ENCODE results near the gene TIGD4. TPM values are rescaled to one million over a fixed set of nuclear protein-coding genes. Genes with fewer than 3 reads are reported as not detected.

Gene TIGD4
- polyA plus RNA-seq (ENCODE audit: insufficient read length in 3 of 3) = 1 to 10 TPM; 1.8 to 2.1 (median 2.0) TPM

DNA sequence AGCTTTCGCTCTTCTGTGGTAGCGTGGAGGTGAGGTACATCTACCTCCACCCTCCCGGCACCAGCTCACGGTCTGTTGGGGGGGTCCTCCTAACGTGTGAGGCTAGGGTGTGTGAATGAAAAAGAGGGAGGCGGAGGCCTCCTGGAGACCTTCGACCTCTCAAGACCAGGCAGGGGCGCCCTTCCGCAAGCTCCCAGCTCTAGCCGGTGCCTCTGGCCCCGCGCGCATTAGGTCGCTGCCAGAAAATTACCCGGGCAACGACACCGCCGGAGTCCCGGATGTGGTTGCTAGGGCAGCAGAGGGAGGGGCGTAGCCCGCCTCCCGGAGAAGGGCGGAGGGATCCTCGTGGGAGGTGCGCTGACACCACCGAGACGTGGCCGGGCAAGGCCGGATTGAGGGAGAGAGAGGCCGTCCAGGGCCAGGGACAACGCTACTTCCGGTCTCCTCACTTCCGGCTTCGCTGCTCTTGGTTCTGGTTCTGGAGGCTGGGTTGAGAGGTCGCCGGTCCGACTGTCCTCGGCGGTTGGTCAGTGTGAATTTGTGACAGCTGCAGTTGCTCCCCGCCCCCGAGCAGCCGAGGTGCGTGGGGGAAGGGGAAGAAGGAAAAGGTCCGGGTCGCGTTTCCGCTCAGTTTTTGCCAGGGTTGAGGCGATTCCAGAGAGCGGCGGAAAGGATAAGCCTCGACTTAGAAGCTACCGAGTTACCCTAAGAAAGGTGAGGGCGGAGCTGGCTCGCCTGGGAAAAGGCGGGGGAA is at the start of gene TIGD4, which contains the start of gene ARFIP1:
TSS of gene TIGD4 (minus strand) at position 218 of the 754 bp plus-strand sequence. CDS start 8,726 bp downstream, outside the sequence.
TSS of gene ARFIP1 (plus strand) at position 442 of the 754 bp plus-strand sequence. CDS start 49,680 bp downstream, outside the sequence.
- DNase-seq (ENCODE audit: low read depth in 3 of 3, low spot score in 2 of 3) = peak; percentile 89 to 92 (median 90)

DNA sequence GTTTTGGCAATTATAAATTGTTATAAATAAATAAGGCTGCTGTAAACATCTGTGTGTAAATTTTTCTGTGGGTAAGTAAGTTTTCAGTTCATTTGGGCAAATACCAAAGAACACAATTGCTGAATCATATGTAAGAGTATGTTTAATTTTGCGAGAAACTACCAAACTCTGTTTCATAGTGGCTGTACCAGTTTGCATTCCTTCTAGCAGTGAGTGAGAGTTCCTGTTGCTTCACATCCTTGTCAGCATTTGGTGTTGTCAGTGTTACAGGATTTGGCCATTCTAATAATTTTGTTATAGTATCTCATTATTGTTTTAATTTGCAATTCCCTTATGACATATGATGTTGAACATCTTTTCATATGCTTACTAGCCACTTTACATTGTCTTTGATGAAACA is 48.6 kb upstream of the TIGD4 start:
- no peak for DNase-seq (ENCODE audit: low read depth in 3 of 3, low spot score in 2 of 3)

DNA sequence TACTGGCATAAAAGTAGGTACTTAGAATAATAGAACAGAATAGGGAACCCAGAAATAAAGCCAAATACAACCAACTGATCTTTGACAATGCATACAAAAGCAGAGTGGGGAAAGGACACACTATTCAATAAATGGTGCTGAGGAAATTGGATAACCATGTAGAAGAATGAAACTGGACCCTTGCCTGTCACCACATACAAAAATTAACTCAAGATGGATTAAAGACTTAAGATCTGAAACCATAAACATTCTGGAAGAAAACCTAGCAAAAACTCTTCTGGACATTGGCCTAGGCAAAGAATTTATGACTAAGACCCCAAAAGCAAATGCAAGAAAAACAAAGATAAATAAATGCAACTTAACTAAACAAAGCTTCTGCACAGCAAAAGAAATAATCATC is 45.8 kb upstream of the TIGD4 start:
- DNase-seq (ENCODE audit: low read depth in 3 of 3, low spot score in 2 of 3) = no peak

DNA sequence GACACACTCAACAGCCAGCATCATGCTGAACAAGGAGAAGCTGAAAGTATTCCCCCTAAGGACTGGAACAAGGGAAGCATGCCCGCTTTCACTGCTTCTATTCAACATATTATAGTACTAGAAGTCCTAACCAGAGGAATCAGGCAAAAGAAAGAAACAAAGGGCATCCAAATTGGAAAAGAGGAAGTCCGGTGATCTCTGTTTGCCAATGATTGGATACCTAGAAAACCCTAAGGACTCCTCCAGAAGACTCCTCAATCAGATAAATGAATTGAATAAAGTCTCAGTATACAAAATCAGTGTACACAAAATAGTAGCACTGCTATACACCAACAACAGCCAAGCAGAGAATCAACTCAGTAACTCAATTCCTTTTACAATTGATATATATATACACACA is 45.0 kb upstream of the TIGD4 start:
- DNase-seq (ENCODE audit: low read depth in 3 of 3, low spot score in 2 of 3) = no peak

DNA sequence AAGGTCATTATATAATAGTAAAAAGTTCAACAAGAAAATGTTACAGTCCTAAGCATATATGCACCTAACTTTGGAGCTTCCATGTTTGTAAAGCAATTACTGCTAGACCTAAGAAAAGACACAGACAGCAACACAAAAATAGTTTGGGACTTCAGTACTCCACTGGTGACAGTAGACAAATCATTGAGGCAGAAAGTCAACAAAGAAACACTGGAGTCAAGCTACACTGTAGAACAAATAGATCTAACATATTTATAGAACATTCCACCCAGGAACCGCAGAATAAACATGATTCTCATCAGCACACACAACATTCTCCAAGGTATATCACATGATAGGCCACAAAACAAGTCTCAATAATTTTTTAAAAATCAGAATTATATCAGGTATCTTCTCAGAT is 42.8 kb upstream of the TIGD4 start:
- no peak for DNase-seq (ENCODE audit: low read depth in 3 of 3, low spot score in 2 of 3)

DNA sequence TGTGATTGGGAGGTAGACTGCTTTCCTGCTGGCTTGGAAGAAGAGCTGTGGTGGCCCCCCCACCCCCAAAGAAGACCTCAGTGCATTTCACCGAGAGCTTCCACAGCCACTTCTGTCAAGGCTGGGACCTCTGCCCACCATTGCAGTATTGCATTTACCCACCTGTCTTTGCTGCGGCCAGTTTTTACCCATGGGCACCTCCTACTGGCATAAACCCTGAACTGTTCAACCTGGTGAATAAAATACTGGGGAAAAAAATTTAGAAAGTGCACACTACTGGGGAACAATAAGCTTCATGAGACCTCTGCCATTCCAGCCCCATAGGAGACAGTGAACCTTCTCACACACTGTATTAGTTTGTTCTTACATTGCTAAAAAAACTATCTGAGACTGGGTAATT is 40.5 kb upstream of the TIGD4 start:
- no peak for DNase-seq (ENCODE audit: low read depth in 3 of 3, low spot score in 2 of 3)

DNA sequence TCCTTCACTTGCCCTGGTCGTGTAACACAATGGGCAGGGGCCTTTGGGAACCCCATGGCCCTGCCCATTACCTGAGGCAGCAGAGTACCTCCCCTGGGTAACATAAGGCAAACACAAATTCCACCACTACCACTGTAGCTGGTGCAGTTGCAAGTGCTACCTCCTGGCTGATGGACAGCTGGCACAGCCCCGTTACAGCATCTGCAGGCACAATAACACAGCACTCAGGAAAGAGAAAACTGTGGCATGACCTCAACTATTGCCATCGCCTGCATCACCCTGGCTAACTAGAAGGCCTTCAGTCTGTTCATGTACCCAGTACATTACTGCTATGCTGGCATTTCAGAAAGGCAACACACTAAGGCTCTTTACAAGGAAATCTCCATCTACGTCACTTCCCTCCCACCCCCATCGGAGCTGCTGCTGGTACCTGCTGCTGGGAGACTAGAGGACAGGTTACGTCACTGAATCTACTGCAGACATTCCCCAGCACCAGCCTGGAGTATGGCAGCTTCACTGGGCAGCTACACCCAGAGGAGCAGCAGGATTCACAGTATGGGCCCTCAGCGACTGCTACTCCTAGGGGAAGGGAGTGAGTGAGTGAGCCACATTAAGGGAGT is 39.6 kb upstream of the TIGD4 start:
- DNase-seq (ENCODE audit: low read depth in 3 of 3, low spot score in 2 of 3) = no peak

DNA sequence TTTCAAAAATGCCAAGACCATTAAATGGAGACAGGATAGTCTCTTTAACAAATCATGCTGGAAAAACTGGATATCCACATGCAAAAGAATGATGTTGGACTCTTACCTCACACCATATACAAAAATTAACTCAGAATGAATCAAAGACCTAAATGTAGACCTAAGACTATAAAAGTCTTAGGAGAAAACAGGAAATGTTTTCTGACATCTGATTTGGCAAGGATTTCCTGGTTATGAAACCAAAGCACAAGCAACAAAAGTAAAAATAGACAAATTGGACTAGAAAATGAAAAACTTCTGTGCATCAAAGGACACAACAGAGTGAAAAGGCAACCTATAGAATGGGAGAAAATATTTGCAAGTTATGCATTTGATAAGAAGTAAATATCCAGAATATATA is 37.8 kb upstream of the TIGD4 start:
- DNase-seq (ENCODE audit: low read depth in 3 of 3, low spot score in 2 of 3) = no peak

DNA sequence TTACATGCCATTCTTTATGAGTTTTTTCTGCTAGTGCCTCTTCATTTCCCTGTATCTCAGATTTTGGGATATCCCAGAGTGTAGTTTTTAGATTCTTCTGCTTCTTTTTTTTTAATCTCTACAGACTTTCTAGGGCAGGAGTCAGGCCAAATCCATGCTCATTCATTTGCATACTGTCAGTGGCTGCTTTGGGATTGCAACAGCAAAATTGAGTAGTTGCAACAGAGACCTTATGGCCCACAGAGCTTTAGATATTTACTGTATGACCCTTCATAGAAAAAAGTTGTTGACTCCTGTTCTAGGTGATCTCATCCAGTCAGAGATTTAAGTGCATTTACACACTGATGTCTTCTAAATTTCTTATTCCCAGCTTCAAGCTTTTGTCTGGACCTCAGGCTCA is 35.5 kb upstream of the TIGD4 start:
- no peak for DNase-seq (ENCODE audit: low read depth in 3 of 3, low spot score in 2 of 3)

DNA sequence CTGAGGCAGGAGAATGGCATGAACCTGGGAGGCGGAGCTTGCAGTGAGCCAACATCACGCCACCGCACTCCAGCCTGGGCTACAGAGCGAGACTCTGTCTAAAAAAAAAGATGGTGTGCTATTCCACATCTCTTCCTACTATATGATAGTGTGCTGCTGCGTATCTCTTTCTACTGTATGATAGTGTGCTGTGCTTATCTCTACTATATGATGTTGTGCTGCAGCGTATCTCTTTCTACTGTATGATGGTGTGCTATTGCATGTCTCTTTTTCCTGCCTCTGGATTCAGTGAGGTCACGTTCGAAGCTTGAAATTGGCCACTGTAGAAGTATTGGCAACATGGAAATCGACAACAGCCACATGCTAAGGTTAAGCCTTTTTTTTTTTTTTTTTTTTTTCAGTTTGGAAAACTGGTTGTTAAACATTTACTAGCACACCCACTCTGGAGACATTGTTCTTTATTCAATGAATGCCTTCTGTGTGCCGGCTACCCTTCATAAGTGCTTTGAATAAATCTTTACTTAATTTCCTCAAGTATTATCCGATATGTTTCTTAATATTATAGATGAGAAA is 31.3 kb upstream of the TIGD4 start:
- peak in 1 of 3 donors; percentile 8 for DNase-seq (ENCODE audit: low read depth in 3 of 3, low spot score in 2 of 3)

DNA sequence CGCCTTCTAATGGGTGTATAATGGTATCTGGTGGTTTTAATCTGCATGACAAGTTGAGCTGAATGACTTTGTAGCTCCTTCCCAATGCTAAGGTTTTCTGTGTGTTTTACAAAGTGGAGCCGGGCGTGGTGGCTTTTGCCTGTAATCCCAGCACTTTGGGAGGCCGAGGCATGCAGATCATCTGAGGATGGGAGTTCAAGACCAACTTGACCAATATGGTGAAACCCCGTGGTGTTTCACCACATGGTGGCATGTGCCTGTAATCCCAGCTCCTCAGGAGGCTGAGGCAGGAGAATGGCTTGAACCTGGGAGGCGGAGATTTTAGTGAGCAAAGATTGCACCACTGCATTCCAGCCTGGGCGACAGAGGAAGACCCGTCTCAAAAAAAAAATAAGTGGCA is 29.1 kb upstream of the TIGD4 start:
- DNase-seq (ENCODE audit: low read depth in 3 of 3, low spot score in 2 of 3) = no peak

DNA sequence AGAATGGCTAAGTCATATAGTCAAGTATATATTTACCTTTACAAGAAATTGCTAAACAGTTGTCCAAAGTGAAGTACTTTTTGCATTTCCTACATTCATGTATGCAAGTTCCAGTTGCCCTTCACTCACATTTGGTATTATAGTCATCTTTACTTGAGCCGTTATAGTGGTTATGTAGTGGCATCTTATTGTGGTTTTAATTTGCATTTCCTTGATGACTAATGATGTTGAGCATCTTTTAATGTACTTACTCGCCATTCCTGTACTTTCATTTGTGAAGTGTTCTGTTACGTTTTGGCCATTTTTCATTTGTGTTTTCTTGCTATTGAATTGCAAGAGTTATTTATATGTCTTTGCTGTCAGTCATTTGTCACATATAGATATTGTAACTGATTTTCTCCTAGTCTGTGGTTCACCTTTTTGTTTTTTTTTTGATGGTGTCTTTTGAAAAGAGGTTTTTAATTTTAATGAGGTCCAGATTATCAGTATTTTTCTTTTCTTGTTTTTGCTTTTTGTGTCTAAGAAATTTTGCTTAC is 27.8 kb upstream of the TIGD4 start:
- DNase-seq (ENCODE audit: low read depth in 3 of 3, low spot score in 2 of 3) = no peak

DNA sequence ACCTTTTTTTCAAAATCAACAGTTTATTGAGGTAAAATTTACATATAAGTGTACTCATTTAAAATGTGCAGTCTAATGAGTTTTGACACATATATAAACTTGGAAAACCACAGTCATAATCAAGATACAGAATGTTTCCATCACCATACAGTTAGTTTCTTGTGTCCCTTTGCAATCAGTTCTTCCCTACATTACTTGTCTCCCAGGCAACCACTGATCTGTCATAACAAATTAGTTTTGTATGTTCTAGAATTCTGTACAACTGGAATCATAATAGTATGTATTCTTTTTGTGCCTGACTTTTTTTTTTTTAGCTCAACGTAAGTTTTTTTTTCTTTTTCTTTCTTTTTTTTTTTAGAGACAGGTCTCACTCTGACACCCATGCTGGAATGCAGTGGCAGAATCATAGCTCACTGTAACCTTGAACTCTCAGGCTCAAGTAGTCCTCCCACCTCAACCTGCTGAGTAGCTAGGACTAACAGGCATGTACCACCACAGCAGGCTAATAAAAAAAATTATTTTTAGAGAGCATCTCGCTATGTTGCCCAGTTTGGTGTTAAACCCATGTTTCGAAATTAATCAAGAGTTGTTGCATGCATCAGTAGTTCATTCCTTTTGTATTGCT is 27.1 kb upstream of the TIGD4 start:
- DNase-seq (ENCODE audit: low read depth in 3 of 3, low spot score in 2 of 3) = no peak

DNA sequence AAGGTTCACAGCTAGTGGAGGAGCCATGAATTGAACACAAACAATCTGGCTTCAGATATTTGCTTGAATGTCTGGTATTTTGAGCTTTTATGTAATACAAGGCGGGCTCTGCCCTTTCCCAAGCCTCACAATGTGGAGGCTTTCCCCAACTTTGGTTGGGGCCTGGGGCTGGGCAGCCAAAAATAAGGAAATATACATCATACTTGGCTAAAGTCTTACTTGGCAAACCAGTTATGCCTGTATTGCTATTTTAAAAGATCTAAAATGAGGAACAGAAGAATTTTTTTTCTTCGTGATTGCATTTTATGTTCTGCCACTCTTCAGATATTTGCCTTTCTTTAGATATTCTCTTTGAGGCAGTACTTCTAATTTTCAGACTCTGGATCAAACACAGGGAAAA is 26.3 kb upstream of the TIGD4 start:
- DNase-seq (ENCODE audit: low read depth in 3 of 3, low spot score in 2 of 3) = peak in 1 of 3 donors; percentile 7

DNA sequence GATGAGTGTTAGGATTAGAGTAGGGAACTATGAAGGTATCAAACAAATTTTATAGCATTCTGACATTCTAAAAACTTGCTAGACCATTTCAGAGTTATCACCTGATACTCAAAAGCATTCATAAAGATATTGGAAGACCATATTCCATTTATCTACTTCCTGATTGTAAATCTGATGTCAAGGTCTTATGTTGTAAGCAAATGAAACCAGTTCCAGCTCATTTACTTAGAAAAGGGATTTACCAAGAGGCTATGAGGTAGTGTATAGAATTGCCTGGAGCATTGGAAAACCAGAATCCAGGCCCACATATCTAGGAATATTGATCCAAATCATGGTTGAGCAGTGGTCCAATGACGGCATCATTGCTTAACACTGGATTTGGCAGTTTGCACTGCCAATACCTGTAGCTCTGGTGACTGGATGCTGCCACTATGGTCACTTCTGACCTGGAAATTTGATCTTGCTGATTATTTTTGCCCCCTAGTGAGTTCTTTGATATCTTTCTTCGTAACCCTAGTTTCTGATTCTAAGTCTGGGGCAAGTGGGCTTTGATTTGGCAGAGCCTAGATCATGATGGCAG is 25.6 kb upstream of the TIGD4 start:
- DNase-seq (ENCODE audit: low read depth in 3 of 3, low spot score in 2 of 3) = no peak

DNA sequence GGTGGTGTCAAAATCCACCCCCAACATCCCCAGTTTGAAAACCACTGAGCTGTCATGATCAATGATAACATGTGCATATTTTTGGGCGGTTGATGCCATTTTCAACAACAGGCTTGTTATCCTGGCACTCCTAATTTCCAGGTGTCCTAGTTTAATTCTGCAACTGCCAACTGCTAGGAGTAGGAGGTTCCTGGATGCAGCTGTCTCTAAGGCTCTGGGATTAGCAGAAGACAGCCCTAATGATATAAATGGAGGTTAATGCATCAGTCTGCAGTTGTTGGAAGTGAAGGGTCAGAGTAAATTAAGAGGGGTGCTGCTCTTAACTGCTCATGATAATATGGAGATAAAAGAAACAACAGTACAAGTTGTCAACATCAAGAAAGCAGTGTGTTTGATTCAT is 24.0 kb upstream of the TIGD4 start:
- DNase-seq (ENCODE audit: low read depth in 3 of 3, low spot score in 2 of 3) = no peak

DNA sequence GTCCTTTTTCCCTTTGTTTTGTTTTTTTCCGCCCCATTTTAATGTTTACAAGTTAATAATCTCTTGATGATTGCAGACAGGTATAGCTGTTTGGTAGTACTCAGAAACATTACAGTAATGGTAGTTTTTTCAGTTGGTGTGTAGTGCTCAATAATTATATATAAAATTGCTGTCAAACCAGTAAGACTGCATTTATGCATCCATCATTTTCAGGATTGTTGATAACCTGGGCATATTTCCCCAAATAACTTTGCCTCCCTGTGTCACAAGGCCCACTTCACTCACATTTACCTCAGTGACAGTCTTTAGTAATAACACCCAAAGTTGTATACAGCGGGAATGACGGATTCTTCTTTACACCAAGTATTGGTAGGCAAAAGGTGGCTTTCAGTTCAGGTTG is 16.4 kb upstream of the TIGD4 start:
- DNase-seq (ENCODE audit: low read depth in 3 of 3, low spot score in 2 of 3) = no peak

DNA sequence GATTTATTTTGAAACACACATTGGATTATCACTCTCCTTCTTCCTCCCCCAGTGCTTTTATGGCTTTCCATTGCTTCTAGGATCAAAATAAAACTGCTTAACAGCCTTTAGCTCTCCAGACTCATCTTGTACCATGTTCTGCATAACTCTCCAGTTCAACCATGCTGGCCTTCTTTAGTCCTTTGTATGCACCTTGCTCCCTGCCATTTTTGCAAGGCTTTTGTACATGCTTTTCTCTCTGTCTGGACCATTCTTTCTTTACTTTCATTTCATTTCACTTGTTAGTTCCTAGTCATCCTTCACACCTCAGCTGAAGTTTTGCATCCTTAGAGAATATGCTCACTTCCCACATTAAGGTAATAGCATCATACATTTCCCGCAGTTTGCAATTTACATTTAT is 7.1 kb upstream of the TIGD4 start:
- DNase-seq (ENCODE audit: low read depth in 3 of 3, low spot score in 2 of 3) = no peak

DNA sequence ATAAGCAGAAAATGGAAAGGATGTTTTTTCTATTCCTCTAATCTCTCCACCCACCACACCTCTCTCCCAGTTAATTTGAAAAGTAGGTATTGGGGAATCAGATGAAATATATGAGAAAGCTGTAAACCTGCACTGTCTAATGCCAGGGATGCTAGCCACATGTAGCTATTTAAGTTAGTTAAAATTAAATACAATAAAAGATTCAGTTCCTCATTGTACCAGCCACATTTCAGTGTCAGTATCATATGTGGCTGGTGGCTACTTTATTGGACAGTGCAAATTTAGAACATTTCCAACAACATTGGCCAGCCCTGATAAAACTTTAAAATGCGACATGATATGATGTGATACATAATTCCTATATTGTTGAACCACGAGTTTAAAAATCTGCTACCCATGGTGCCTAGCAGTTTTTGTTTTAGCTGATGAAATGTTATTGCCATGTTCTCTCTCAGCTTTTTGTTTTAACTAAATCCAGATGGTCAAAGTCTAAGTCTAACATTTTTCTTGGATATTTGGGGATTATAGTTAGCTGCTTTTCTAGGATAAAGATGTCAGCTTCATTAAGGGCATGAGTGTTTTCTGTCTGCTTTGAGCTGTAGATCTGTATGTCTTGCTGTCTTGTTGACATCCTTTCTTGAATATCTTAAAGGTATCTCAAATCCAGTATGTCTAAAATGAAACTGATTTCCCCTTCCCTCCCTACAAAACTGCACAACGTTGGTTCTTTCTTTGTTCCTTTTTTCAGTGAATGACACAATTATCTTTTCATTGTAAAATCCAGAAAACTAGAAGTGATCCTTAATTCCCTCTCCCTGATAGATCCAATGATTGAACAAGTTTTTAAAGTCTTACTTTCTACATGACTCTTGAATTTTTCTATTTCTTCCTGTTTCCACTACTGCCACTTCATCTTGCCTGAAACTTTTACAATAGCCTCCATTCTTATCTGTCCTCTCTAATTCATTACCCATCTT is 6.4 kb upstream of the TIGD4 start:
- DNase-seq (ENCODE audit: low read depth in 3 of 3, low spot score in 2 of 3) = no peak

Measured in right renal cortex interstitium (tissue), 3 donors.